Epithelial cell of umbilical artery (primary cell): ENCODE measurements around the gene EMC1. TPM values are rescaled to one million over a fixed set of nuclear protein-coding genes. Genes with fewer than 3 reads are reported as not detected.

Source experiments
- total RNA-seq: library from RNA; depleted of rRNA; stranded (reverse); fragments of >200 nt; gene quantifications from 2 replicates; pipeline ENCODE4 v1.2.3, GENCODE V29; 2014

Gene EMC1
- total RNA-seq: 57.5 and 67.3 TPM in 2 replicates

DNA sequence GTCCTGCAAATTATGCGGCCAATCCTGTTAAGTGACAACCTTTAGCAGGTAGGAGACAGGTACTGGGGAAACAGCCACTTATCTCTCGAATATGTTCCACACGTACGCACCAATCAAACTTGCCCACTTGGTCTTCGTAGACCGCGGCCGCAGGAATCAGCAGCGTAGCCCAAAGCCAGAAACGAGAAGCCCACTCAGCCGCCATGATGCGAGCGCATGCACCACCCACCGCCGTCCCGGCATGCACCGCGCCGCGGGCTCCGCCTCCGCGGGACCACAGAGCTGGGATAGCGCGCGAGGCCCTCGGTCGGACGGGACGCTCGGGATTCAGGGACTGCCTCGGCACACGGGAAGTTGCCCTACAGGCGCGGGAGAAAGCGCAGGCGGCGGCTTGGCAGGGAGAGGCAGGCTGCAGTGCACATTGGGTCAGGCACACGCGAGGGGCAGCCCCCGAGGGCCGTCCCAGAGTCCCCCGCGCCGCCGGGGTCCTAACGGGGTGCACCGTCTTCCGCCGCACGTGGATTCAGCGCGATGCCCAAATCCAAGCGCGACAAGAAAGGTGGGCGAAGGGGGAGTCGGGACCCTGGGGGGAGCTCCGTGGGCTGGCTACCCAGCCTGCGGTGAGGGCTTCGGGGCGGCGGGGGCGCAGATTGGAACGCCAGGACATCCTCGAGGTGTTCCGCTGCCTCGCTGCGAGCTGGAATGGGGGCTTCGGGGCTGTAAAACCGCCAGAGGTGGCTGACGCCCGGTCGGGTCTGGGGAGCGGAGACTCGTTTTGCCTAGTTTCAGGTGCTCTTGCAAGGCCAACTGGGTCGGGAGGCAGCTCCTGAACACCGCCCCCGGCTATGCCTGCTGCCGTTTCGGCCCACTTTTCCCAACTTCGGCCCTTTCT is at the start of gene EMC1, which contains the start of gene MRTO4:
Gene EMC1 (minus strand): TSS at position 220 of the 892 bp plus-strand sequence. CDS start 15 bp downstream, at position 205.
Gene MRTO4 (plus strand): TSS at position 501 of the 892 bp plus-strand sequence. CDS start 31 bp downstream, at position 532.

DNA sequence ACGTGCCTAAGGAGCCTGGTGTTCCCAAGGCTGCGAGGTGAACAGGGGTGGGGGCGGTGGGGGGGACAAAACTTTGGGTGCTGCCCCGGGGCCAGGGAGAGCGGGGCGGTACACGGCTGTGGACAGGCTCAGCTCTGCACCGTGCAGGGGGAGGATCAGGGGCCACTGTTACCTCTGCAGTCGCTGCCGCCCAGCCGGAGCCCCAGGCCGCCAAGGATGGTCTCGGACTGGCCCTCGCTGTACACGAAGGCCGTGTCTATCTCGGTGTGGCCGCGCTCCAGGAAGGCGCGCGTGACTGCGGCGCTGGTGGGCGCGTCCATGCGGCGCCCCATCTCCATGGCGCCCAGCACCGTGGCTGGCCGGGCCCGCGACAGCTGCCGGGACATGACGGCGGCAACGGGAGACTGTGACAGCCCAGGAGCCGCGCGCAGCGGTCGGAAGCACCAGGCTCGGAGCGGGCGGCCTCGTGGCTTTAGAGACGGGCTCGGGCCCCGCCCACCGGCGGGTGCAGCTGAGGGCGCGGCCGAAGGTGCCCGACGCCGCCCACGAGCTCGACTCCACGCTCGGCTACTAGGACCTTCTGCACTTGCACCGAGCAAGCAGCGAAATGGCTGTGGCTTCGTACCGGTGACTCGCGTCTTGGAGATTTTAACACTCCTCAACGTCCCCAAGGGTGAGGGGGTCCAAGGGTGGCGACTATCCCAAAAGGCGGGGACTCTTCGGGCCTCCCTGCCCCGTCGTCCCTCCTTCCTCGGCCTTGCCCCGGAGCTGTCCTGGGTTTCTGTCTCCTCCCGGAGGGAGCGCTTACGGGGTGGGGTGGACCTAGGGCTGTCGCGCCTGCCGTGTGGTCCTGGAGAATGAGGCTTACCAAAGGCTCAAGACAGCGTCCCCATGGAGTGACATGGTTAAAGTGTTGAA is 37.3 kb upstream of the EMC1 start, which contains the start of gene AKR7A3:
Gene AKR7A3 (minus strand): TSS at position 447 of the 918 bp plus-strand sequence. CDS start 61 bp downstream, at position 386.

GRCh38 chr1:19209990-19210771 is 41.1 kb downstream of the EMC1 start, which contains the start of gene UBR4:
Gene UBR4, minus strand, starts transcription at chr1:19210266. Its CDS starts 18 bp downstream, at chr1:19210248.

Other genes starting within 250 kb of the EMC1 start
- 64.7 and 70.2 TPM in 2 replicates for gene UBR4, start 41.3 kb downstream of the EMC1 start, total RNA-seq
- gene MRTO4, start 281 bp upstream of the EMC1 start, total RNA-seq: 41.9 and 45.6 TPM in 2 replicates
- 0.30 TPM in 1 of 2 replicates, not detected in the other for gene AKR7A3, start 37.2 kb upstream of the EMC1 start, total RNA-seq
- gene AKR7A2, start 60.6 kb upstream of the EMC1 start, total RNA-seq: 67.2 and 77.4 TPM in 2 replicates
- gene SLC66A1, start 60.8 kb upstream of the EMC1 start, total RNA-seq: 13.6 and 16.1 TPM in 2 replicates
- 107 and 118 TPM in 2 replicates for gene CAPZB, start 234.0 kb upstream of the EMC1 start, total RNA-seq